MM.1S (cell line): ENCODE results near the gene WWC2.

Experiments
- DNase-seq: peaks from one replicate; pipeline ENCODE4 v3.0.0-alpha.2; 2015
- H2AFZ ChIP-seq: fragments of 300-600 bp; sonication (generic); 2 replicates; pipeline ENCODE4 v1.6.0; 2016; ENCODE audit warnings: antibody characterized with exemption, low read length
- H3F3A ChIP-seq: fragments of 300-600 bp; sonication (generic); 2 replicates; pipeline ENCODE4 v1.6.1; 2016; ENCODE audit warnings: mild to moderate bottlenecking, antibody characterized with exemption, low read length, moderate library complexity, mixed read lengths; ENCODE audit not compliant: insufficient read depth
- H3K27ac ChIP-seq: fragments of 300-600 bp; sonication (generic); 2 replicates; pipeline ENCODE4 v1.5.1; 2016; ENCODE audit warnings: mild to moderate bottlenecking, low read length
- H3K27me3 ChIP-seq: fragments of 300-600 bp; sonication (generic); replicated peaks from 2 replicates; pipeline ENCODE4 v1.6.0; 2016; ENCODE audit warnings: low read length; ENCODE audit not compliant: insufficient read depth
- H3K36me3 ChIP-seq: fragments of 300-600 bp; sonication (generic); replicated peaks from 2 replicates; pipeline ENCODE4 v1.6.1; 2016; ENCODE audit warnings: mild to moderate bottlenecking, low read length, mixed read lengths; ENCODE audit not compliant: insufficient read depth
- H3K4me1 ChIP-seq: fragments of 300-600 bp; sonication (generic); 2 replicates; pipeline ENCODE4 v1.6.1; 2016; ENCODE audit warnings: low read length, mixed read lengths
- H3K4me2 ChIP-seq: fragments of 300-600 bp; sonication (generic); 2 replicates; pipeline ENCODE4 v1.6.0; 2016; ENCODE audit warnings: low read depth, low read length
- H3K4me3 ChIP-seq: fragments of 300-600 bp; sonication (generic); 2 replicates; pipeline ENCODE4 v1.5.1; 2016; ENCODE audit warnings: low read length, mixed read lengths
- H3K79me2 ChIP-seq: fragments of 300-600 bp; sonication (generic); 2 replicates; pipeline ENCODE4 v1.6.1; 2016; ENCODE audit warnings: mixed run types, low read length, mixed read lengths
- H3K9ac ChIP-seq: fragments of 300-600 bp; sonication (generic); 2 replicates; pipeline ENCODE4 v1.6.1; 2016; ENCODE audit warnings: low read length, mixed read lengths
- H3K9me2 ChIP-seq: fragments of 300-600 bp; sonication (generic); replicated peaks from 2 replicates; pipeline ENCODE4 v1.6.1; 2016; ENCODE audit warnings: mild to moderate bottlenecking, low read length, mixed read lengths; ENCODE audit not compliant: insufficient read depth
- H3K9me3 ChIP-seq: fragments of 300-600 bp; sonication (generic); replicated peaks from 2 replicates; pipeline ENCODE4 v1.6.1; 2016; ENCODE audit warnings: mild to moderate bottlenecking, low read length, mixed read lengths; ENCODE audit not compliant: insufficient read depth
- H4K20me1 ChIP-seq: fragments of 300-600 bp; sonication (generic); 2 replicates; pipeline ENCODE4 v1.6.1; 2016; ENCODE audit warnings: mild to moderate bottlenecking, low read length, moderate library complexity, mixed read lengths; ENCODE audit not compliant: insufficient read depth
- EZH2 ChIP-seq: fragments of 300-600 bp; sonication (generic); optimal IDR thresholded peaks from 2 replicates; pipeline ENCODE3; 2017; ENCODE audit warnings: low read depth, mild to moderate bottlenecking, antibody characterized with exemption, low read length, mixed read lengths
- EZH2phosphoT487 ChIP-seq: fragments of 300-600 bp; sonication (generic); IDR thresholded peaks from 2 replicates; pipeline ENCODE4 v1.6.1; 2018; ENCODE audit warnings: antibody characterized with exemption, low read length
- TF ChIP-seq, protein P1 (sequence below): fragments of 300-600 bp; sonication (generic); IDR thresholded peaks from 2 replicates; pipeline ENCODE4 v1.5.1; 2016; ENCODE audit warnings: antibody characterized with exemption, low read length, mixed read lengths

The WWC2 gene

DNA sequence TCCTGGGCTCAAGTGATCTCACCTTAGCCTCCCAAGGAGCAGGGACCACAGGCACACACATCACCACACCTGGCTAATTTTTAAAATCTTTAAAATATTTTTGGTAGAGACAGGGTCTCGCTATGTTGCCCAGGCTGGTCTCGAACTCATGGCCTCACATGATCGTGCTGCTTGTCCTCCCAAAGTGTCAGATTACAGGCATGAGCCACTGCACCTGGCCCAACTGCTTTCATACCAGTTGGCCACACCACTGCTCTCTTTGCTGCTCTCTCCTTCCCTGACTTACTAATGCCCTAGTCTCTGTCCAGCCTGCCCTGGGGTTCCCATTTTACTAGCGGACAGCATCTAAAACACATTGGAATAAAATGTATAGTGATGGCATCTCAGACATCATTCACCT is 153.9 kb downstream of the WWC2 start:
- H3F3A ChIP-seq, result no peaks in the 10 kb centered on the region

DNA sequence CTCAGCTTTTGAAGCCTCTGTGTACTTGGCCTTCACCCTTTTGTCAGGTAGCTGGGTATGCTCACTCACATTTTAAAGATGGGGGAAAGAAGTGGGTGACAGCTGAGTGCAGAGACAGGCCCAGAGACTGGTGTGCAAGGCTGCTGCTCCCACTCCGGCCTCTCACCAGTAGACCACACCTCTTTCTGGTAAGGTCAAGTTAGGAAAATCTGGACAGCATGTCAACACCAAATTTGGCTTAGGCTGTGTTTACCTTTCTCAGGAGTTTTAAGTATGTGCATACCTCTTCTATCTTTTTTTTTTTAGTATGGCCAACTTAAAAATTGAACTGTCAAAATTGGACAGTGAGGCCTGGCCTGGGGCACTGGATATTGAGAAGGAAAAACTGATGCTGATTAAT is 154.4 kb downstream of the WWC2 start:
- H3K4me3 ChIP-seq, result no peak overlapping the region
- TF ChIP-seq EZH2phosphoT487 (no peak), EZH2 (no peak)
- TF ChIP-seq, protein P1, sequence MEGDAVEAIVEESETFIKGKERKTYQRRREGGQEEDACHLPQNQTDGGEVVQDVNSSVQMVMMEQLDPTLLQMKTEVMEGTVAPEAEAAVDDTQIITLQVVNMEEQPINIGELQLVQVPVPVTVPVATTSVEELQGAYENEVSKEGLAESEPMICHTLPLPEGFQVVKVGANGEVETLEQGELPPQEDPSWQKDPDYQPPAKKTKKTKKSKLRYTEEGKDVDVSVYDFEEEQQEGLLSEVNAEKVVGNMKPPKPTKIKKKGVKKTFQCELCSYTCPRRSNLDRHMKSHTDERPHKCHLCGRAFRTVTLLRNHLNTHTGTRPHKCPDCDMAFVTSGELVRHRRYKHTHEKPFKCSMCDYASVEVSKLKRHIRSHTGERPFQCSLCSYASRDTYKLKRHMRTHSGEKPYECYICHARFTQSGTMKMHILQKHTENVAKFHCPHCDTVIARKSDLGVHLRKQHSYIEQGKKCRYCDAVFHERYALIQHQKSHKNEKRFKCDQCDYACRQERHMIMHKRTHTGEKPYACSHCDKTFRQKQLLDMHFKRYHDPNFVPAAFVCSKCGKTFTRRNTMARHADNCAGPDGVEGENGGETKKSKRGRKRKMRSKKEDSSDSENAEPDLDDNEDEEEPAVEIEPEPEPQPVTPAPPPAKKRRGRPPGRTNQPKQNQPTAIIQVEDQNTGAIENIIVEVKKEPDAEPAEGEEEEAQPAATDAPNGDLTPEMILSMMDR, result no peak
- no peaks in the 10 kb centered on the region for H3K79me2 ChIP-seq
- no peaks in the 10 kb centered on the region for H3K27me3 ChIP-seq
- no peak for DNase-seq
- H3K36me3 ChIP-seq, result no peaks in the 10 kb centered on the region
- H3K4me2 ChIP-seq, result no peak overlapping the region
- no peaks in the 10 kb centered on the region for H3K9me2 ChIP-seq
- no peaks in the 10 kb centered on the region for H4K20me1 ChIP-seq
- no peaks in the 10 kb centered on the region for H3K4me1 ChIP-seq
- no peak overlapping the region for H3K27ac ChIP-seq
- no peak overlapping the region for H3K9ac ChIP-seq
- H3F3A ChIP-seq, result no peaks in the 10 kb centered on the region
- H2AFZ ChIP-seq, result no peak overlapping the region
- no peaks in the 10 kb centered on the region for H3K9me3 ChIP-seq

More for the DNA sequence above, 153.9 kb downstream of the WWC2 start:
- no peaks in the 10 kb centered on the region for H3K9me2 ChIP-seq
- no peak overlapping the region for H3K9ac ChIP-seq
- no peak overlapping the region for H3K4me3 ChIP-seq
- H3K27me3 ChIP-seq, result no peaks in the 10 kb centered on the region
- no peaks in the 10 kb centered on the region for H3K4me1 ChIP-seq
- TF ChIP-seq, protein P1, result no peak
- no peak for TF ChIP-seq EZH2phosphoT487
- TF ChIP-seq EZH2, result no peak
- no peak overlapping the region for H3K4me2 ChIP-seq
- H4K20me1 ChIP-seq, result no peaks in the 10 kb centered on the region
- H3K36me3 ChIP-seq, result no peaks in the 10 kb centered on the region
- no peak overlapping the region for H2AFZ ChIP-seq
- H3K9me3 ChIP-seq, result no peaks in the 10 kb centered on the region
- DNase-seq, result no peak
- H3K79me2 ChIP-seq, result no peaks in the 10 kb centered on the region
- no peak overlapping the region for H3K27ac ChIP-seq

DNA sequence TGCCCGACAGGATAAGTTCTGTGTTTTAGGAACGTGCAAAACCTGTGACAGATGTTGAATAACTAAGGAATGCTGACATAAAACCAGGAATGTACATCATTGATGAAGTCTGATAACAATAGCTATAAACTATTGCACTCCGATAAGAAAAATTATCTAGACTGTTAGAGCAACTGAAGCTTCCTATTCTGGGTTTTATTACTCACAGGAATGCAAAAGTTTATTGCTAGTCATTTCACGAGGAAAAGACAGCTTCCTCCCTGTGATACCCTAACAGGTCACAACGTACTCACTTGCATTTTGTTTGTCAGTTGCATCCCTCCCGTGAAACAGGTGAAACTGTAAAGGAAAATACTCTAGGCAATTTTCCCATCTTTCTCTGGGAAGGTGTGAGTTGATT is 155.1 kb downstream of the WWC2 start:
- no peak overlapping the region for H3K27ac ChIP-seq
- no peaks in the 10 kb centered on the region for H3K27me3 ChIP-seq
- no peak overlapping the region for H2AFZ ChIP-seq
- no peak overlapping the region for H3K9ac ChIP-seq
- H4K20me1 ChIP-seq, result no peaks in the 10 kb centered on the region
- H3K79me2 ChIP-seq, result no peaks in the 10 kb centered on the region
- H3K9me3 ChIP-seq, result no peaks in the 10 kb centered on the region
- no peak for DNase-seq
- H3K4me3 ChIP-seq, result no peak overlapping the region
- H3K36me3 ChIP-seq, result no peaks in the 10 kb centered on the region
- no peak overlapping the region for H3K4me2 ChIP-seq
- TF ChIP-seq EZH2, result no peak
- TF ChIP-seq, protein P1, result no peak
- no peak for TF ChIP-seq EZH2phosphoT487
- no peaks in the 10 kb centered on the region for H3K9me2 ChIP-seq
- no peaks in the 10 kb centered on the region for H3F3A ChIP-seq
- no peaks in the 10 kb centered on the region for H3K4me1 ChIP-seq
